GM12872 (cell line): ENCODE results near the gene AIF1.

Source experiments
- TF ChIP-seq, protein P1 (sequence below): IDR thresholded peaks from 3 replicates; pipeline ENCODE4 v1.5.1; 2011; ENCODE audit warnings: low read depth, mild to moderate bottlenecking, low read length, moderate library complexity; ENCODE audit not compliant: insufficient read depth

Gene AIF1

DNA sequence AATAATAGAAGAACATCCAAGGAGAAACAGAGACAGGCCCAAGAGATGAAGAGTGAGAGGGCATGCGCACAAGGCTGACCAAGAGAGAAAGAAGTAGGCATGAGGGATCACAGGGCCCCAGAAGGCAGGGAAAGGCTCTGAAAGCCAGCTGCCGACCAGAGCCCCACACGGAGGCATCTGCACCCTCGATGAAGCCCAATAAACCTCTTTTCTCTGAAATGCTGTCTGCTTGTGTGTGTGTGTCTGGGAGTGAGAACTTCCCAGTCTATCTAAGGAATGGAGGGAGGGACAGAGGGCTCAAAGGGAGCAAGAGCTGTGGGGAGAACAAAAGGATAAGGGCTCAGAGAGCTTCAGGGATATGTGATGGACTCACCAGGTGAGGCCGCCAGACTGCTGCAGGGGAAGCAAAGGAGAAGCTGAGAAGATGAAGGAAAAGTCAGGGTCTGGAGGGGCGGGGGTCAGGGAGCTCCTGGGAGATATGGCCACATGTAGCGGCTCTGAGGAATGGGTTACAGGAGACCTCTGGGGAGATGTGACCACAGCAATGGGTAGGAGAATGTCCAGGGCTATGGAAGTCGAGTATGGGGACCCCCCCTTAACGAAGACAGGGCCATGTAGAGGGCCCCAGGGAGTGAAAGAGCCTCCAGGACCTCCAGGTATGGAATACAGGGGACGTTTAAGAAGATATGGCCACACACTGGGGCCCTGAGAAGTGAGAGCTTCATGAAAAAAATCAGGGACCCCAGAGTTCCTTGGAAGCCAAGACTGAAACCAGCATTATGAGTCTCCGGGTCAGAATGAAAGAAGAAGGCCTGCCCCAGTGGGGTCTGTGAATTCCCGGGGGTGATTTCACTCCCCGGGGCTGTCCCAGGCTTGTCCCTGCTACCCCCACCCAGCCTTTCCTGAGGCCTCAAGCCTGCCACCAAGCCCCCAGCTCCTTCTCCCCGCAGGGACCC is 40.6 kb upstream of the AIF1 start:
- TF ChIP-seq, protein P1, sequence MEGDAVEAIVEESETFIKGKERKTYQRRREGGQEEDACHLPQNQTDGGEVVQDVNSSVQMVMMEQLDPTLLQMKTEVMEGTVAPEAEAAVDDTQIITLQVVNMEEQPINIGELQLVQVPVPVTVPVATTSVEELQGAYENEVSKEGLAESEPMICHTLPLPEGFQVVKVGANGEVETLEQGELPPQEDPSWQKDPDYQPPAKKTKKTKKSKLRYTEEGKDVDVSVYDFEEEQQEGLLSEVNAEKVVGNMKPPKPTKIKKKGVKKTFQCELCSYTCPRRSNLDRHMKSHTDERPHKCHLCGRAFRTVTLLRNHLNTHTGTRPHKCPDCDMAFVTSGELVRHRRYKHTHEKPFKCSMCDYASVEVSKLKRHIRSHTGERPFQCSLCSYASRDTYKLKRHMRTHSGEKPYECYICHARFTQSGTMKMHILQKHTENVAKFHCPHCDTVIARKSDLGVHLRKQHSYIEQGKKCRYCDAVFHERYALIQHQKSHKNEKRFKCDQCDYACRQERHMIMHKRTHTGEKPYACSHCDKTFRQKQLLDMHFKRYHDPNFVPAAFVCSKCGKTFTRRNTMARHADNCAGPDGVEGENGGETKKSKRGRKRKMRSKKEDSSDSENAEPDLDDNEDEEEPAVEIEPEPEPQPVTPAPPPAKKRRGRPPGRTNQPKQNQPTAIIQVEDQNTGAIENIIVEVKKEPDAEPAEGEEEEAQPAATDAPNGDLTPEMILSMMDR = peak; percentile 28; the same call in 2 of the 3 replicates

DNA sequence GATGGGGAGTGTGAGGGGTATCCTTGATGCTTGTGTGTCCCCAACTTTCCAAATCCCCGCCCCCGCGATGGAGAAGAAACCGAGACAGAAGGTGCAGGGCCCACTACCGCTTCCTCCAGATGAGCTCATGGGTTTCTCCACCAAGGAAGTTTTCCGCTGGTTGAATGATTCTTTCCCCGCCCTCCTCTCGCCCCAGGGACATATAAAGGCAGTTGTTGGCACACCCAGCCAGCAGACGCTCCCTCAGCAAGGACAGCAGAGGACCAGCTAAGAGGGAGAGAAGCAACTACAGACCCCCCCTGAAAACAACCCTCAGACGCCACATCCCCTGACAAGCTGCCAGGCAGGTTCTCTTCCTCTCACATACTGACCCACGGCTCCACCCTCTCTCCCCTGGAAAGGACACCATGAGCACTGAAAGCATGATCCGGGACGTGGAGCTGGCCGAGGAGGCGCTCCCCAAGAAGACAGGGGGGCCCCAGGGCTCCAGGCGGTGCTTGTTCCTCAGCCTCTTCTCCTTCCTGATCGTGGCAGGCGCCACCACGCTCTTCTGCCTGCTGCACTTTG is 39.6 kb upstream of the AIF1 start, which contains the start of gene TNF:
Gene TNF (plus strand): TSS at position 231 of the 567 bp plus-strand sequence. CDS start 177 bp downstream, at position 408.
- TF ChIP-seq, protein P1 = no peak

DNA sequence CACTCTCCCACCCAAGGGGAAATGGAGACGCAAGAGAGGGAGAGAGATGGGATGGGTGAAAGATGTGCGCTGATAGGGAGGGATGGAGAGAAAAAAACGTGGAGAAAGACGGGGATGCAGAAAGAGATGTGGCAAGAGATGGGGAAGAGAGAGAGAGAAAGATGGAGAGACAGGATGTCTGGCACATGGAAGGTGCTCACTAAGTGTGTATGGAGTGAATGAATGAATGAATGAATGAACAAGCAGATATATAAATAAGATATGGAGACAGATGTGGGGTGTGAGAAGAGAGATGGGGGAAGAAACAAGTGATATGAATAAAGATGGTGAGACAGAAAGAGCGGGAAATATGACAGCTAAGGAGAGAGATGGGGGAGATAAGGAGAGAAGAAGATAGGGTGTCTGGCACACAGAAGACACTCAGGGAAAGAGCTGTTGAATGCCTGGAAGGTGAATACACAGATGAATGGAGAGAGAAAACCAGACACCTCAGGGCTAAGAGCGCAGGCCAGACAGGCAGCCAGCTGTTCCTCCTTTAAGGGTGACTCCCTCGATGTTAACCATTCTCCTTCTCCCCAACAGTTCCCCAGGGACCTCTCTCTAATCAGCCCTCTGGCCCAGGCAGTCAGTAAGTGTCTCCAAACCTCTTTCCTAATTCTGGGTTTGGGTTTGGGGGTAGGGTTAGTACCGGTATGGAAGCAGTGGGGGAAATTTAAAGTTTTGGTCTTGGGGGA is 38.9 kb upstream of the AIF1 start:
- TF ChIP-seq, protein P1 = no peak

DNA sequence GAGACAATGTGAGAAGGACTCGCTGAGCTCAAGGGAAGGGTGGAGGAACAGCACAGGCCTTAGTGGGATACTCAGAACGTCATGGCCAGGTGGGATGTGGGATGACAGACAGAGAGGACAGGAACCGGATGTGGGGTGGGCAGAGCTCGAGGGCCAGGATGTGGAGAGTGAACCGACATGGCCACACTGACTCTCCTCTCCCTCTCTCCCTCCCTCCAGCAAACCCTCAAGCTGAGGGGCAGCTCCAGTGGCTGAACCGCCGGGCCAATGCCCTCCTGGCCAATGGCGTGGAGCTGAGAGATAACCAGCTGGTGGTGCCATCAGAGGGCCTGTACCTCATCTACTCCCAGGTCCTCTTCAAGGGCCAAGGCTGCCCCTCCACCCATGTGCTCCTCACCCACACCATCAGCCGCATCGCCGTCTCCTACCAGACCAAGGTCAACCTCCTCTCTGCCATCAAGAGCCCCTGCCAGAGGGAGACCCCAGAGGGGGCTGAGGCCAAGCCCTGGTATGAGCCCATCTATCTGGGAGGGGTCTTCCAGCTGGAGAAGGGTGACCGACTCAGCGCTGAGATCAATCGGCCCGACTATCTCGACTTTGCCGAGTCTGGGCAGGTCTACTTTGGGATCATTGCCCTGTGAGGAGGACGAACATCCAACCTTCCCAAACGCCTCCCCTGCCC is 38.0 kb upstream of the AIF1 start:
- TF ChIP-seq, protein P1 = no peak

DNA sequence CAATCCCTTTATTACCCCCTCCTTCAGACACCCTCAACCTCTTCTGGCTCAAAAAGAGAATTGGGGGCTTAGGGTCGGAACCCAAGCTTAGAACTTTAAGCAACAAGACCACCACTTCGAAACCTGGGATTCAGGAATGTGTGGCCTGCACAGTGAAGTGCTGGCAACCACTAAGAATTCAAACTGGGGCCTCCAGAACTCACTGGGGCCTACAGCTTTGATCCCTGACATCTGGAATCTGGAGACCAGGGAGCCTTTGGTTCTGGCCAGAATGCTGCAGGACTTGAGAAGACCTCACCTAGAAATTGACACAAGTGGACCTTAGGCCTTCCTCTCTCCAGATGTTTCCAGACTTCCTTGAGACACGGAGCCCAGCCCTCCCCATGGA is 37.5 kb upstream of the AIF1 start:
- TF ChIP-seq, protein P1 = no peak

DNA sequence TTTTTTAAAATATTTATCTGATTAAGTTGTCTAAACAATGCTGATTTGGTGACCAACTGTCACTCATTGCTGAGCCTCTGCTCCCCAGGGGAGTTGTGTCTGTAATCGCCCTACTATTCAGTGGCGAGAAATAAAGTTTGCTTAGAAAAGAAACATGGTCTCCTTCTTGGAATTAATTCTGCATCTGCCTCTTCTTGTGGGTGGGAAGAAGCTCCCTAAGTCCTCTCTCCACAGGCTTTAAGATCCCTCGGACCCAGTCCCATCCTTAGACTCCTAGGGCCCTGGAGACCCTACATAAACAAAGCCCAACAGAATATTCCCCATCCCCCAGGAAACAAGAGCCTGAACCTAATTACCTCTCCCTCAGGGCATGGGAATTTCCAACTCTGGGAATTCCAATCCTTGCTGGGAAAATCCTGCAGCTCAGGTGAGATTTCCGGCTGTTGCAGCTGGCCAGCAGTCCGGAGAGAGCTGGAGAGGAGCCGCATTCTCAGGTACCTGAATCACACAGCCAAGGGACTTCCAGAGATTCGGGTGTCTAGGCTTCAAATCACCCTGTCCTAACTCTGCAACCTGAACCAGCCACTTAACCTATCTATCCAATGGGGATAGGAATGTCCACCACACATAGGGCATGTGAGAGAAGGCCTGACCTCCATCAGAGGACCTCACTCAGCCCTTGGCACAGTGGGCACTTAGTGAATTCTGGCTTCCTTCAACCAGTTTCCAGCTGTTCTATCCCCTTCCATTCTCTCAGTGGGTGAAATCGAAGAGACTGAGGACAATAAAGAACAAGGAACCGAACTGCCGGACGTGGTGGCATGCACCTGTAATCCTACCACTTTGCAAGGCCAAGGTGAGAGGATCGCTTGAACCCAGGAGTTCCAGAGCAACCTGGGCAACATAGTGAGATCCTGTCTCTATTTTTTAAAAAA is 36.6 kb upstream of the AIF1 start:
- TF ChIP-seq, protein P1 = no peak
